GM21825 (cell line): ENCODE measurements around the gene C8G.

Experiments
- ATAC-seq: cut with Tn5 transposase; IDR thresholded peaks from one replicate; pipeline ENCODE4 v1.9.1; 2021; ENCODE audit warnings: mild to moderate bottlenecking, moderate library complexity; ENCODE audit not compliant: unreplicated experiment

C8G gene

GRCh38 chr9:136940526-136941230 lies 4.4 kb upstream of the C8G start:
- no peak for ATAC-seq

GRCh38 chr9:136941231-136942111 lies 3.6 kb upstream of the C8G start:
- no peak for ATAC-seq

GRCh38 chr9:136942112-136942880 lies 2.7 kb upstream of the C8G start:
- no peak for ATAC-seq

- no peak for ATAC-seq
Observed at GRCh38 chr9:136942881-136943230, 2.2 kb upstream of the C8G start.

- peak; percentile 8 for ATAC-seq
Observed at GRCh38 chr9:136943291-136944211, 1.5 kb upstream of the C8G start.

- no peak for ATAC-seq
Observed at GRCh38 chr9:136944212-136944518, 878 bp upstream of the C8G start.

GRCh38 chr9:136945333-136946227 lies 537 bp downstream of the C8G start:
- no peak for ATAC-seq

- ATAC-seq = no peak
Observed at GRCh38 chr9:136946228-136947027, 1.4 kb downstream of the C8G start.

GRCh38 chr9:136947028-136947891 lies 2.2 kb downstream of the C8G start:
- ATAC-seq = no peak

GRCh38 chr9:136947955-136948510 lies 3.0 kb downstream of the C8G start:
- no peak for ATAC-seq

- ATAC-seq = no peak
Observed at GRCh38 chr9:136949239-136949816, 4.3 kb downstream of the C8G start.

GRCh38 chr9:136949817-136950655 lies 5.0 kb downstream of the C8G start:
- ATAC-seq = peak; percentile 72

GRCh38 chr9:136950656-136951276 lies 5.7 kb downstream of the C8G start:
- ATAC-seq = no peak

- ATAC-seq = no peak
Observed at GRCh38 chr9:136951541-136952320, 6.7 kb downstream of the C8G start, which contains the start of gene LCN12. Gene LCN12 (plus strand): TSS chr9:136952273. CDS start chr9:136952328, 55 bp downstream.

GRCh38 chr9:136952321-136952850 lies 7.3 kb downstream of the C8G start:
- no peak for ATAC-seq
